AG04449 (cell line): ENCODE results near the gene RNF19B.
A peak's percentile ranks its signal among the peaks of the same experiment; 100 is the strongest.

ENCODE experiments used
- CTCF ChIA-PET: fragments of 350-600 bp; formaldehyde crosslinking; extraction: SDS; loops from one replicate; lab custom pipeline; 2021; ENCODE audit warnings: antibody characterized with exemption; lab: Yijun Ruan, JAX
- POLR2A ChIA-PET: fragments of 400-600, 350-600 bp; formaldehyde crosslinking; extraction: SDS; loops from one replicate; lab custom pipeline; 2020; ENCODE audit warnings: antibody characterized with exemption, inconsistent platforms; lab: Yijun Ruan, JAX
- DNase-seq: peaks from one replicate; pipeline ENCODE4 v3.0.0-alpha.2; 2010; ENCODE audit warnings: low read depth, low spot score
- H3K4me3 ChIP-seq: 2 replicates; pipeline ENCODE4 v1.5.1; 2011; ENCODE audit warnings: low read depth, mild to moderate bottlenecking, control low read depth, low read length
- TF ChIP-seq, protein P1 (sequence below): IDR thresholded peaks from one replicate; pipeline ENCODE4 v1.5.1; 2011; ENCODE audit warnings: mild to moderate bottlenecking, moderate library complexity, low read length, control low read depth, inconsistent platforms; ENCODE audit not compliant: insufficient read depth; ENCODE audit errors: missing control alignments

The RNF19B gene

DNA sequence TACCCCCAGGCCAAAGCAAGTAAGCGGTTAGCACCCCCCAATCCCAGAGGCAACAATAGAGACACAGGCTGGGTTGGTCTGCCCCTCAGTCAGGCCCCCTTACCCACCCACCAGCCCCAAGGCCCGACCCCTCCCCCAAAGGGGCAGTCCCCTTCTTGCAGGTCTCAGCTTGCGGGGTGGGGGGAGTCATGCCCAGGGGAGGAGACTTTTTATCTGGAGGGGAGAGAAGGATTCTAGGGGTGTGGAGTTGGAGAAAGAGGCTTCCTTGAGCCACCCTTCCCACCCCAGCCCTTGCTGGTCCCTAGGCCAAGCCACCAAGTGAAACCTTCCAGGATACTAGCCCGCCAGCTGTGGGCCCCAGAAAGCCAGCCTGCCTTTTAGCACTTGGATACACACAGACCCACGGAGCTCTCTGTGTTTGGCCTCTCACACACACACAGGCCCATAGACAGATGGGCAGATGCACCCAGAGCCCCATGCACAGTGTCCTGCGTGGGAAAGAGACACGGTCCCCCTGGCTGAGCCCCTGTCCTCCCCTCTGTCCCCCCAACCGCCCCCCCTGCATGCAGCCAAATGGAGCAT is 70.5 kb downstream of the RNF19B start:
- CTCF ChIA-PET, result interaction anchor here (0.6 to 11.7 kb wide), 8 partner anchors 9 to 192 kb away, joined by 3 to 179 read pairs (median 5); partner anchors contain the start of gene FNDC5
- H3K4me3 ChIP-seq, result no peak overlapping the region
- DNase-seq, result no peak
- POLR2A ChIA-PET, result no interaction called here
- TF ChIP-seq, protein P1, sequence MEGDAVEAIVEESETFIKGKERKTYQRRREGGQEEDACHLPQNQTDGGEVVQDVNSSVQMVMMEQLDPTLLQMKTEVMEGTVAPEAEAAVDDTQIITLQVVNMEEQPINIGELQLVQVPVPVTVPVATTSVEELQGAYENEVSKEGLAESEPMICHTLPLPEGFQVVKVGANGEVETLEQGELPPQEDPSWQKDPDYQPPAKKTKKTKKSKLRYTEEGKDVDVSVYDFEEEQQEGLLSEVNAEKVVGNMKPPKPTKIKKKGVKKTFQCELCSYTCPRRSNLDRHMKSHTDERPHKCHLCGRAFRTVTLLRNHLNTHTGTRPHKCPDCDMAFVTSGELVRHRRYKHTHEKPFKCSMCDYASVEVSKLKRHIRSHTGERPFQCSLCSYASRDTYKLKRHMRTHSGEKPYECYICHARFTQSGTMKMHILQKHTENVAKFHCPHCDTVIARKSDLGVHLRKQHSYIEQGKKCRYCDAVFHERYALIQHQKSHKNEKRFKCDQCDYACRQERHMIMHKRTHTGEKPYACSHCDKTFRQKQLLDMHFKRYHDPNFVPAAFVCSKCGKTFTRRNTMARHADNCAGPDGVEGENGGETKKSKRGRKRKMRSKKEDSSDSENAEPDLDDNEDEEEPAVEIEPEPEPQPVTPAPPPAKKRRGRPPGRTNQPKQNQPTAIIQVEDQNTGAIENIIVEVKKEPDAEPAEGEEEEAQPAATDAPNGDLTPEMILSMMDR, result no peak

DNA sequence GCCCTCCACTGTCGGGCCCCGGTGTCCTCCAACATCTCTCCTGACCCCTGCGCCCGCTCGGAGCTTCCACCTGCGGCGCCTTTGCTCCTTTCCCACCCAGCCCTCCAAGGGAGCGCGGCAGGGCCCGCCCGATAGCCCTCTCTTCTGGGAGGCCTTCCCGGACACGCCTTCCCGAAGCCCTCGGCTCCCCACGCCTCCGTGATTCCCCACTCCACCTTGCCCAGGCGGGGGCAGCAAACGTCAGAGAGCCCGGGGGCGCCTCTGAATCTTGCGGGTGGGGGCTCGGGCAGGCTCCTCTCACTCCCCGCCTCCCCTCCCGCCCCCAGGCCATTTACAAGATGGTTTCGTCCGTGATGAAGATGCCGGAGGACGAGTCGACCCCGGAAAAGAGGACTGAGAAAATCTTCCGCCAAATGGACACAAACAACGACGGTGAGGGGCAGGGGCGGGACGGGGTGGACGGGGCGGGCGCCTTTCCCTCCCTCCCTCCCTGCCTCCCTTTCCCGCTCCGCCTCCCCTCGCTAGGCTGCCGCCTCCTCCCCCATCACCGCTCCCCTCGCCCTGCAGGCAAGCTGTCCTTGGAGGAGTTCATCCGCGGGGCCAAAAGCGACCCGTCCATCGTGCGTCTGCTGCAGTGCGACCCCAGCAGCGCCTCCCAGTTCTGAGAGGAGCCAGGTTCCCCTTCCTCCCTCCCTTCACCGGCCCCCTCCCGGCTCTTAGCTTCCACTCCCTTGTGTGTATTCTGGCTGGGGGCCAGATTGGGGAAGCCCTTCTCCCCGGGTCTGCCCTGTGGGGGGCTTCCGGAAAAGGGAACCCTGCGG is 71.2 kb downstream of the RNF19B start:
- CTCF ChIA-PET, result interaction anchor here (0.9 to 11.7 kb wide), 22 partner anchors 9 to 493 kb away, joined by 3 to 179 read pairs (median 5); partner anchors contain the start of genes FNDC5 and RNF19B
- no peak for DNase-seq

DNA sequence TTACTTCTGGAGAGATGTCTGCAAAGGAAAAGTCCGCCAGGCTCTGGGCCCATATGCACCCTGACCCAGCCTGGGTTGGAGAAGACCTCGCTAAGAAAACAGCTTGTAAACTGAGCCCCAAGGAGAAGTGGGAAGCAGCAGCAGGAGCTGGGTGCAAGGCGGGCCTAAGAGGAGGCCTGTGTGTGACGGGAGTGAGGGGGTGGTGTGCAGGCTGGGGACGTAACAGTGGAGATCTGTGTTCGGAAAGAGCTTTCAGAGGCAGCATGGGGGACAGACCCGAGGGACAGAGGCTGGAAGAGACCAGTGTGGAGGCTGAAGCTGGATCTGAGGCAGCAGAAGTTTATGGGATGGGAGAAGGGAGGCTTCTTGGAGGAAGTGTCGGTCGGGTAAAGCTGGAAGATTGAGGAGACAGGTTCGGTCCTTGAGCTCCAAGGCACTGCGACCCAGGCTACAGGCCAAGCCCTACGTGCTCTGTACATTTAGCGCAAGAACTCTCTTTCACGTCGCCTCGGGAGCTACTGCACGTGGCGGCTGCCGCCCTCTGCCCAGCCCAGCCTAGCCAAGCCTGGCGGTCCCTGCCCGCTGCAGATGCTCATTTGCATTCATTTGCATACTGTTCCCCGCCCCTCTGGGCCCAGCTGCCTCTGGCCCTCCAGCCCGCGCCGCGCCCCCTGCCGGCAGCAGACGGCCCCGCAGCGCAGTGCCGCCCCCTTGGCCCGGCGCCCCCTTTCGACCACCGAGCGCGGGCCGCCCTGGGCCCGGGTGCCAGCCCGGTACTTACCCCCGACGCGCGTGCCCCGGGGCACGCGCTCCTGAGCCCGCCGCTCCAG is 72.0 kb downstream of the RNF19B start:
- TF ChIP-seq, protein P1, result peak; percentile 56
- POLR2A ChIA-PET, result interaction anchor here (1.0 kb wide), 1 partner anchor 188 kb away, joined by 3 read pairs; the partner anchor contains the start of gene AZIN2
- peak overlapping the region; percentile 51 for H3K4me3 ChIP-seq
- CTCF ChIA-PET, result interaction anchor here (0.6 to 11.7 kb wide), 24 partner anchors 8 to 492 kb away, joined by 3 to 179 read pairs (median 4); partner anchors contain the start of genes FNDC5 and RNF19B
- no peak for DNase-seq

More for the DNA sequence above, 71.2 kb downstream of the RNF19B start:
- H3K4me3 ChIP-seq, result peak overlapping the region; percentile 51
- TF ChIP-seq, protein P1, result peak; percentile 22
- POLR2A ChIA-PET, result interaction anchor here (1.0 kb wide), 1 partner anchor 187 kb away, joined by 3 read pairs; the partner anchor contains the start of gene AZIN2

DNA sequence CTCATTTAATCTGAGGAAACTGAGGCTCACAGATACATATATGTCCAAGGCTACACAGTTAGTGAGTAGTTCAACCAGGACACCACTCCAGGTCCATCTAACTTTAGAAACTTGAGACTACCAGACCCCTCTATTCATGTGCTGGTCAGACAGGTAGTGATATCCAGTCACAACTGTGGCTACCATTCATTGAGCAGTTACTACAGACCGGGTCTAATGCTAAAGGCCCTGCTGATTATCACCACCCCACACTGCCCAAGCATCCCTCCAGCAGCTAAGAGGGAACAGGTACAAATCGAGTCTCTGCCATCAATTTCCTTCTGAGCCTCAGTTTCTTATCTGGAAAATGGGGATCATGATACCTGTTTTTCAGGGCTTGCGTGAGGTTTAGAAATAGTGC is 73.0 kb downstream of the RNF19B start:
- H3K4me3 ChIP-seq, result no peak overlapping the region
- TF ChIP-seq, protein P1, result no peak
- ChIA-PET POLR2A (no interaction called here), CTCF (interaction anchor here (1.0 to 11.7 kb wide), 12 partner anchors 9 to 197 kb away, joined by 3 to 179 read pairs (median 6); partner anchors contain the start of gene FNDC5)
- no peak for DNase-seq

DNA sequence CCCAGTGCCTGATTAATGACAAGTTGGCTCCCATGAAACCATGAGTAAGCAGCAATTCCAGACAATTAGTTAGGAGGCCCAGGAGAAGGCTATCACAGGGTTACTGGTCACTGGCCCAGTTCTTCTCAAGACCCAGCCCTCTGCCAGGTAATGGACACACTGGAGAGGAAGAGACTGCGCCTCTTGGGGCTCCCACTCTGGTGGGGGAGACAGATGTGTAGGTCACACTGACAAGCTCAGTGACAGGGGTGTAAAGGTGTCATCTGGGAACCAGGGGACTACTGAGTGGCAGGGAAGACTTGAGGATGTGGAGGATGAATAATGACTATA is 73.4 kb downstream of the RNF19B start:
- ChIA-PET POLR2A (no interaction called here), CTCF (interaction anchor here (1.0 to 11.7 kb wide), 8 partner anchors 9 to 197 kb away, joined by 3 to 179 read pairs (median 10); partner anchors contain the start of gene FNDC5)
- no peak for DNase-seq
- H3K4me3 ChIP-seq, result no peak overlapping the region
- TF ChIP-seq, protein P1, result no peak
